Measurements from ENCODE around the gene RNF217.

The RNF217 gene

GRCh38 chr6:125003070-125003469 lies 40.8 kb downstream of the RNF217 start:
- Histone ChIP-seq H2BK5ac (ENCODE audit: low read depth, low read length, poor library complexity) (no peak overlapping the region), H3K4me1 (ENCODE audit: control insufficient read depth in 1 of 2, insufficient read depth in 2 of 2, low read length in 2 of 2) (peaks cover 2 to 9% of the 10 kb centered on the region in 2 experiments), H4K8ac (ENCODE audit: low read depth, low read length) (no peak overlapping the region), H3K36me3 (ENCODE audit: control insufficient read depth in 1 of 2, insufficient read depth in 2 of 2, low read length in 2 of 2) (peaks cover 2 to 3% of the 10 kb centered on the region in 2 experiments), H3K4me3 (ENCODE audit: low read depth, low read length) (no peak overlapping the region), H3K4me2 (ENCODE audit: low read length) (no peak overlapping the region), H3K9me3 (ENCODE audit: insufficient read depth, low read depth, low read length) (no peaks in the 10 kb centered on the region), H3K27me3 (ENCODE audit: insufficient read depth, low read length) (no peaks in the 10 kb centered on the region), H3K9ac (ENCODE audit: low read length) (no peak overlapping the region), H3K79me1 (ENCODE audit: low read length) (no peaks in the 10 kb centered on the region), H2BK120ac (ENCODE audit: insufficient read depth, low read length, poor library complexity) (no peak overlapping the region), H3K23ac (ENCODE audit: low read length) (no peak overlapping the region), H3K14ac (ENCODE audit: low read length) (no peak overlapping the region), H3K79me2 (ENCODE audit: control insufficient read depth, insufficient read depth, low read length, poor library complexity) (no peaks in the 10 kb centered on the region), H2BK12ac (ENCODE audit: low read length) (no peak overlapping the region), H3K18ac (ENCODE audit: low read length) (no peak overlapping the region), H4K91ac (ENCODE audit: low read depth, low read length) (no peak overlapping the region), H3K27ac (ENCODE audit: low read depth, low read length) (no peak overlapping the region), H2AFZ (ENCODE audit: insufficient read depth, low read length, poor library complexity) (no peak overlapping the region), H2AK5ac (ENCODE audit: low read length) (no peak overlapping the region), H3K4ac (ENCODE audit: low read depth, low read length) (no peak overlapping the region), H4K12ac (ENCODE audit: low read depth, low read length) (no peak overlapping the region)
- no CpG with 5 or more reads among the region's 2 CpGs for WGBS (ENCODE audit: extremely low coverage, insufficient coverage, insufficient read length)
- DNase-seq, result no peak

DNA sequence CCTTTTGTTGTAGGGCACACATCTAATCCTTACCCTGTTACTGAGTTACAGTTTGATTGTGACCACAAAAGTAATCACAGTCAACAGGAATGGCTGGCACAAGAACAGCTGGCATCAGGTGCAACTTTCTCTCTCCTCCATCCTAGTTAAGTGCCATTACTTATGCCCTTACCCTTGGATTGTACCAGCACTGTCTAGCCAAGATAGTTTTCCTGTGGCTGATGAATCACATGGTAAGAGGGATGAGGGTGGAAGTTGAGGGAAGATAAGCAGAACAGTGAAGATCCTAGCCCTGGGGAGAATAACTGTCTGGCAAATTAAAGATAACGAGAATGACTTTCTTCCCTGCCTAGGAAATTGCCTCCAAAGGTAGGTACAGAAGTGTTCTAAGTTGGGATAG lies 42.0 kb downstream of the RNF217 start:
- H2AK5ac ChIP-seq (ENCODE audit: low read length), result no peak overlapping the region
- DNase-seq, result peak; percentile 60 to 82
- peaks cover 3% of the 10 kb centered on the region for H3K79me1 ChIP-seq (ENCODE audit: low read length)
- no peak overlapping the region for H3K4me3 ChIP-seq (ENCODE audit: low read depth, low read length)
- H3K9me3 ChIP-seq (ENCODE audit: insufficient read depth, low read depth, low read length), result no peaks in the 10 kb centered on the region
- no peak overlapping the region for H2AFZ ChIP-seq (ENCODE audit: insufficient read depth, low read length, poor library complexity)
- no peak overlapping the region for H3K27ac ChIP-seq (ENCODE audit: low read depth, low read length)
- H3K4ac ChIP-seq (ENCODE audit: low read depth, low read length), result no peak overlapping the region
- H3K18ac ChIP-seq (ENCODE audit: low read length), result no peak overlapping the region
- H4K12ac ChIP-seq (ENCODE audit: low read depth, low read length), result no peak overlapping the region
- no peak overlapping the region for H3K4me2 ChIP-seq (ENCODE audit: low read length)
- no peak overlapping the region for H2BK5ac ChIP-seq (ENCODE audit: low read depth, low read length, poor library complexity)
- no peak overlapping the region for H4K8ac ChIP-seq (ENCODE audit: low read depth, low read length)
- no peak overlapping the region for H3K14ac ChIP-seq (ENCODE audit: low read length)
- no peaks in the 10 kb centered on the region for H3K36me3 ChIP-seq (ENCODE audit: control insufficient read depth in 1 of 2, insufficient read depth in 2 of 2, low read length in 2 of 2)
- H3K9ac ChIP-seq (ENCODE audit: low read length), result no peak overlapping the region
- H3K4me1 ChIP-seq (ENCODE audit: control insufficient read depth in 1 of 2, insufficient read depth in 2 of 2, low read length in 2 of 2), result peaks cover 2 to 9% of the 10 kb centered on the region in 2 experiments
- H3K23ac ChIP-seq (ENCODE audit: low read length), result no peak overlapping the region
- H2BK120ac ChIP-seq (ENCODE audit: insufficient read depth, low read length, poor library complexity), result no peak overlapping the region
- H4K91ac ChIP-seq (ENCODE audit: low read depth, low read length), result no peak overlapping the region
- no CpG with 5 or more reads among the region's 1 CpG for WGBS (ENCODE audit: extremely low coverage, insufficient coverage, insufficient read length)
- no peak overlapping the region for H2BK12ac ChIP-seq (ENCODE audit: low read length)
- no peaks in the 10 kb centered on the region for H3K27me3 ChIP-seq (ENCODE audit: insufficient read depth, low read length)
- no peaks in the 10 kb centered on the region for H3K79me2 ChIP-seq (ENCODE audit: control insufficient read depth, insufficient read depth, low read length, poor library complexity)

DNA sequence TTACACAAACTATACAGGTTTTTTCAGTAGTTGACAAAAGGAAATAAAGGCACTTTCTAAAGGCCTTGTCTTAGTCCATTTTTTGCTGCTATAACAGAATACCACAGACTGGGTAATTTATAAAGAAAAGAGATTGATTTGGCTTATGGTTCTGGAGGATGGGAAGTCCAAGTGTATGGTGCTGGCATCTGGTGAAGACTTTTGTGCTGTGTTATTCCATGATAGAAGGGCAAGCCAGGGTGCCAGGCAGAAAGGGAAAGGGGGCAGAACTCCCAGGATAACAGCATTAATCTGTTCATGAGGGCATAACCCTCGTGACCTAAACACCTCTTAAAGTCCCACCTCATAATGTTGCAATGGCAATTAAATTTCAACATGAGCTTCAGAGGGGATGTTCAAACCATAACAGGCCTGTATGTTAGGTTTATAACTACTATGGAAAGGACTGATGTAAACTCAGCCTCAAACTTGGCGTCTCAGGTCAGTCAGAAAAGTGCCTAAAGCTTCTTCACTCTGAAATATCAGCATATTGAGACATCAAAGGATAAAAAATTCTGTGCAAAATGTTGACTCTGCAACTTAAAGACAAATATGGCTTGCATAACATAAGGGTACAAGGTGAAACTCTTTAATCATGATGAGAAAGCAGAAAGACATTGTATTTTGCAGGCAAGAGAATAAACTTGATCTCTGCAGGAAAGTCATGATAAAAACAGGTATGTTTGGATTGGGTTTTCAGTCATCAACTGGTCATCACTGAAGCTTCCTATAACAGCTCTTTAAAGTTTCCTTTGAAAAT lies 42.8 kb downstream of the RNF217 start:
- DNase-seq, result peak in 1 of 2 donors; percentile 46
- no peaks in the 10 kb centered on the region for H3K9me3 ChIP-seq (ENCODE audit: insufficient read depth, low read depth, low read length)
- no peaks in the 10 kb centered on the region for H3K27me3 ChIP-seq (ENCODE audit: insufficient read depth, low read length)
- H2BK120ac ChIP-seq (ENCODE audit: insufficient read depth, low read length, poor library complexity), result no peak overlapping the region
- H4K91ac ChIP-seq (ENCODE audit: low read depth, low read length), result no peak overlapping the region
- no peaks in the 10 kb centered on the region for H3K36me3 ChIP-seq (ENCODE audit: control insufficient read depth in 1 of 2, insufficient read depth in 2 of 2, low read length in 2 of 2)
- no peak overlapping the region for H2AFZ ChIP-seq (ENCODE audit: insufficient read depth, low read length, poor library complexity)
- no peak overlapping the region for H4K8ac ChIP-seq (ENCODE audit: low read depth, low read length)
- no peak overlapping the region for H3K27ac ChIP-seq (ENCODE audit: low read depth, low read length)
- H3K4ac ChIP-seq (ENCODE audit: low read depth, low read length), result peak overlapping the region; percentile 83
- H3K4me2 ChIP-seq (ENCODE audit: low read length), result no peak overlapping the region
- no peak overlapping the region for H4K12ac ChIP-seq (ENCODE audit: low read depth, low read length)
- no peak overlapping the region for H2BK12ac ChIP-seq (ENCODE audit: low read length)
- H3K9ac ChIP-seq (ENCODE audit: low read length), result no peak overlapping the region
- H2AK5ac ChIP-seq (ENCODE audit: low read length), result no peak overlapping the region
- no peak overlapping the region for H3K14ac ChIP-seq (ENCODE audit: low read length)
- peaks cover 2 to 9% of the 10 kb centered on the region in 2 experiments for H3K4me1 ChIP-seq (ENCODE audit: control insufficient read depth in 1 of 2, insufficient read depth in 2 of 2, low read length in 2 of 2)
- H3K79me1 ChIP-seq (ENCODE audit: low read length), result peaks cover 3% of the 10 kb centered on the region
- no peak overlapping the region for H3K4me3 ChIP-seq (ENCODE audit: low read depth, low read length)
- H3K23ac ChIP-seq (ENCODE audit: low read length), result no peak overlapping the region
- no CpG with 5 or more reads among the region's 2 CpGs for WGBS (ENCODE audit: extremely low coverage, insufficient coverage, insufficient read length)
- no peak overlapping the region for H3K18ac ChIP-seq (ENCODE audit: low read length)
- no peak overlapping the region for H2BK5ac ChIP-seq (ENCODE audit: low read depth, low read length, poor library complexity)
- no peaks in the 10 kb centered on the region for H3K79me2 ChIP-seq (ENCODE audit: control insufficient read depth, insufficient read depth, low read length, poor library complexity)

GRCh38 chr6:125008261-125008703 lies 46.0 kb downstream of the RNF217 start:
- peaks cover 3% of the 10 kb centered on the region for H3K79me1 ChIP-seq (ENCODE audit: low read length)
- no peak overlapping the region for H3K27ac ChIP-seq (ENCODE audit: low read depth, low read length)
- H4K12ac ChIP-seq (ENCODE audit: low read depth, low read length), result no peak overlapping the region
- no peak overlapping the region for H4K8ac ChIP-seq (ENCODE audit: low read depth, low read length)
- H3K4me1 ChIP-seq (ENCODE audit: control insufficient read depth in 1 of 2, insufficient read depth in 2 of 2, low read length in 2 of 2), result peaks cover 2 to 5% of the 10 kb centered on the region in 2 experiments
- H3K4ac ChIP-seq (ENCODE audit: low read depth, low read length), result peak overlapping the region; percentile 43
- H3K23ac ChIP-seq (ENCODE audit: low read length), result no peak overlapping the region
- H3K36me3 ChIP-seq (ENCODE audit: control insufficient read depth in 1 of 2, insufficient read depth in 2 of 2, low read length in 2 of 2), result peaks cover 0 to 3% of the 10 kb centered on the region in 2 experiments
- peak overlapping the region; percentile 33 for H2BK120ac ChIP-seq (ENCODE audit: insufficient read depth, low read length, poor library complexity)
- H3K27me3 ChIP-seq (ENCODE audit: insufficient read depth, low read length), result no peaks in the 10 kb centered on the region
- H3K9ac ChIP-seq (ENCODE audit: low read length), result no peak overlapping the region
- no peak overlapping the region for H3K4me3 ChIP-seq (ENCODE audit: low read depth, low read length)
- H2AK5ac ChIP-seq (ENCODE audit: low read length), result no peak overlapping the region
- H3K18ac ChIP-seq (ENCODE audit: low read length), result peak overlapping the region; percentile 14
- H3K79me2 ChIP-seq (ENCODE audit: control insufficient read depth, insufficient read depth, low read length, poor library complexity), result no peaks in the 10 kb centered on the region
- peak overlapping the region; percentile 37 for H4K91ac ChIP-seq (ENCODE audit: low read depth, low read length)
- no peak overlapping the region for H2BK12ac ChIP-seq (ENCODE audit: low read length)
- DNase-seq, result no peak
- no peak overlapping the region for H3K4me2 ChIP-seq (ENCODE audit: low read length)
- no peak overlapping the region for H3K14ac ChIP-seq (ENCODE audit: low read length)
- WGBS (ENCODE audit: extremely low coverage, insufficient coverage, insufficient read length), result no CpG with 5 or more reads among the region's 3 CpGs
- no peak overlapping the region for H2BK5ac ChIP-seq (ENCODE audit: low read depth, low read length, poor library complexity)
- H3K9me3 ChIP-seq (ENCODE audit: insufficient read depth, low read depth, low read length), result no peaks in the 10 kb centered on the region
- no peak overlapping the region for H2AFZ ChIP-seq (ENCODE audit: insufficient read depth, low read length, poor library complexity)
